NCI-H1694 treated with DMSO at 0.1 percent for 48 hours (cell line): ENCODE data around the gene ROS1.
"Not testable (repeated sequence)": the region's sequence is repeated elsewhere in the genome, so short reads cannot be mapped to it uniquely, and the experiment has no call there.

Source experiments
- DNase-seq: peaks from one replicate; lab custom pipeline; 2025; lab: John Stamatoyannopoulos, UW

The ROS1 gene

GRCh38 chr6:117380298-117380697 is 45.4 kb downstream of the ROS1 start:
- DNase-seq: no peak

- DNase-seq: no peak
Measured at GRCh38 chr6:117375446-117375845, 50.3 kb downstream of the ROS1 start.

GRCh38 chr6:117373211-117373813 is 52.4 kb downstream of the ROS1 start:
- no peak for DNase-seq

GRCh38 chr6:117372289-117372688 is 53.5 kb downstream of the ROS1 start:
- not testable (repeated sequence) for DNase-seq

- DNase-seq: no peak
Measured at GRCh38 chr6:117371492-117371891, 54.2 kb downstream of the ROS1 start.

- no peak for DNase-seq
Measured at GRCh38 chr6:117359581-117359980, 66.2 kb downstream of the ROS1 start.

GRCh38 chr6:117354671-117355070 is 71.1 kb downstream of the ROS1 start:
- DNase-seq: no peak

- no peak for DNase-seq
Measured at GRCh38 chr6:117352466-117353081, 73.2 kb downstream of the ROS1 start.

- no peak for DNase-seq
Measured at GRCh38 chr6:117351521-117351920, 74.2 kb downstream of the ROS1 start.

GRCh38 chr6:117346142-117346930 is 79.4 kb downstream of the ROS1 start:
- DNase-seq: peak; percentile 32

GRCh38 chr6:117345292-117345610 is 80.5 kb downstream of the ROS1 start:
- no peak for DNase-seq

GRCh38 chr6:117344444-117345291 is 81.1 kb downstream of the ROS1 start:
- no peak for DNase-seq

GRCh38 chr6:117338567-117338966 is 87.2 kb downstream of the ROS1 start:
- no peak for DNase-seq

- DNase-seq: no peak
Measured at GRCh38 chr6:117329926-117330325, 95.8 kb downstream of the ROS1 start.

- no peak for DNase-seq
Measured at GRCh38 chr6:117328500-117328899, 97.2 kb downstream of the ROS1 start.

- no peak for DNase-seq
Measured at GRCh38 chr6:117328005-117328389, 97.7 kb downstream of the ROS1 start.

- no peak for DNase-seq
Measured at GRCh38 chr6:117327149-117328004, 98.4 kb downstream of the ROS1 start.

GRCh38 chr6:117326396-117326795 is 99.3 kb downstream of the ROS1 start:
- no peak for DNase-seq

- DNase-seq: no peak
Measured at GRCh38 chr6:117317261-117317660, 108.5 kb downstream of the ROS1 start.

- DNase-seq: no peak
Measured at GRCh38 chr6:117311726-117312125, 114.0 kb downstream of the ROS1 start.

GRCh38 chr6:117311310-117311709 is 114.4 kb downstream of the ROS1 start:
- DNase-seq: no peak

- DNase-seq: no peak
Measured at GRCh38 chr6:117309611-117310010, 116.1 kb downstream of the ROS1 start.
